AG04449 (cell line): ENCODE measurements around the gene VEZT.
"Not testable (repeated sequence)": the region's sequence is repeated elsewhere in the genome, so short reads cannot be mapped to it uniquely, and the experiment has no call there.

Source experiments
- CTCF ChIA-PET: fragments of 350-600 bp; formaldehyde crosslinking; extraction: SDS; loops from one replicate; lab custom pipeline; 2021; ENCODE audit warnings: antibody characterized with exemption; lab: Yijun Ruan, JAX
- POLR2A ChIA-PET: fragments of 400-600, 350-600 bp; formaldehyde crosslinking; extraction: SDS; loops from one replicate; lab custom pipeline; 2020; ENCODE audit warnings: antibody characterized with exemption, inconsistent platforms; lab: Yijun Ruan, JAX
- DNase-seq: peaks from one replicate; pipeline ENCODE4 v3.0.0-alpha.2; 2010; ENCODE audit warnings: low read depth, low spot score
- H3K4me3 ChIP-seq: 2 replicates; pipeline ENCODE4 v1.5.1; 2011; ENCODE audit warnings: low read depth, mild to moderate bottlenecking, control low read depth, low read length
- TF ChIP-seq, protein P1 (sequence below): IDR thresholded peaks from one replicate; pipeline ENCODE4 v1.5.1; 2011; ENCODE audit warnings: mild to moderate bottlenecking, moderate library complexity, low read length, control low read depth, inconsistent platforms; ENCODE audit not compliant: insufficient read depth; ENCODE audit errors: missing control alignments

The VEZT gene

GRCh38 chr12:95318071-95318545, 100.5 kb downstream of the VEZT start:
- no peak overlapping the region for H3K4me3 ChIP-seq
- TF ChIP-seq, protein P1, sequence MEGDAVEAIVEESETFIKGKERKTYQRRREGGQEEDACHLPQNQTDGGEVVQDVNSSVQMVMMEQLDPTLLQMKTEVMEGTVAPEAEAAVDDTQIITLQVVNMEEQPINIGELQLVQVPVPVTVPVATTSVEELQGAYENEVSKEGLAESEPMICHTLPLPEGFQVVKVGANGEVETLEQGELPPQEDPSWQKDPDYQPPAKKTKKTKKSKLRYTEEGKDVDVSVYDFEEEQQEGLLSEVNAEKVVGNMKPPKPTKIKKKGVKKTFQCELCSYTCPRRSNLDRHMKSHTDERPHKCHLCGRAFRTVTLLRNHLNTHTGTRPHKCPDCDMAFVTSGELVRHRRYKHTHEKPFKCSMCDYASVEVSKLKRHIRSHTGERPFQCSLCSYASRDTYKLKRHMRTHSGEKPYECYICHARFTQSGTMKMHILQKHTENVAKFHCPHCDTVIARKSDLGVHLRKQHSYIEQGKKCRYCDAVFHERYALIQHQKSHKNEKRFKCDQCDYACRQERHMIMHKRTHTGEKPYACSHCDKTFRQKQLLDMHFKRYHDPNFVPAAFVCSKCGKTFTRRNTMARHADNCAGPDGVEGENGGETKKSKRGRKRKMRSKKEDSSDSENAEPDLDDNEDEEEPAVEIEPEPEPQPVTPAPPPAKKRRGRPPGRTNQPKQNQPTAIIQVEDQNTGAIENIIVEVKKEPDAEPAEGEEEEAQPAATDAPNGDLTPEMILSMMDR: no peak
- peak; percentile 64 for DNase-seq
- ChIA-PET POLR2A (interaction anchor here (0.6 kb wide), 1 partner anchor 15 kb away, joined by 3 read pairs; no protein-coding TSS in a partner anchor), CTCF (interaction anchor here (0.6 to 1.4 kb wide), 3 partner anchors 9 to 18 kb away, joined by 3 read pairs; no protein-coding TSS in a partner anchor)

- TF ChIP-seq, protein P1: no peak
- H3K4me3 ChIP-seq: no peak overlapping the region
- POLR2A ChIA-PET: no interaction called here
- CTCF ChIA-PET: interaction anchor here (1.8 to 2.3 kb wide), 3 partner anchors 16 to 203 kb away, joined by 7 to 10 read pairs (median 9); partner anchors contain the start of genes FGD6 and VEZT
- no peak for DNase-seq
Observed at GRCh38 chr12:95319694-95320331, 102.2 kb downstream of the VEZT start.

DNA sequence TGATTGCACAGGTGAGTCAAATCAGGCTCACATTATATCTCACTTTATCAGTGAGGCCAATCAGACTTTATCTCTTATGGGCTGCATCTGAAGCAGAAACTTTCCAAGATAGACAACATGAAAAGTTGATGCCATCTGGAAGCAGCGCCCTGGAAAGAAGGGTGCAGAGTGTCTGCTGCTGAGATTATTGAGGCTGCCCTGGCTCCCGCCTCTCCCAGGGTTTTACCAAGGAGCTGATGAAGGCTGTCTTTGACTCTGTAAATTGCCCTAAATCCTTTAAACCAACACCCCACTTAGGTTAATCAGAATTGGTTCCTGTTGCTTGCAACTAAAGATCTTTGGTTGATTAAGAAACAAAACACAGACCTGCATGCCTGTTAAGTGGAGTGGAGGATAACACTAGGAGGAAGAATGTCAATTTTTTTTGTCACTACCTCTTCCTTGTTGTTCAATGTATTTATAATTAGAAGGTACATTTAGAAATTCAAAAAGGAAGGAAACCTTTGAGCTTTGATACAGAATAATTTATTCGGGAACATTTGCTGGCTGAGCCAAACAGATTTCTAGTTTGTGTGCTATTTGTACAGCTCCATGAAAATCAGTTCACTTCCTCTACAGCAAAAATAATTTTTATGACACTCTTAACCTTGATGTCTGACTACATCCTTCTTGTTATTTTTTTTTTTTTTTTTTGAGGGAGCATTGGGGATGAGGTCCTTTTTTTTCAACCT, 104.1 kb downstream of the VEZT start:
- POLR2A ChIA-PET: interaction anchor here (1.0 kb wide), 1 partner anchor 104 kb away, joined by 3 read pairs; the partner anchor contains the start of genes FGD6 and VEZT
- DNase-seq: no peak
- no peak overlapping the region for H3K4me3 ChIP-seq
- TF ChIP-seq, protein P1: no peak
- CTCF ChIA-PET: interaction anchor here (1.2 to 2.3 kb wide), 3 partner anchors 13 to 105 kb away, joined by 4 to 9 read pairs (median 7); partner anchors contain the start of genes FGD6 and VEZT

- DNase-seq: no peak
- POLR2A ChIA-PET: no interaction called here
- CTCF ChIA-PET: no interaction called here
Observed at GRCh38 chr12:95322326-95322725, 104.7 kb downstream of the VEZT start.

DNA sequence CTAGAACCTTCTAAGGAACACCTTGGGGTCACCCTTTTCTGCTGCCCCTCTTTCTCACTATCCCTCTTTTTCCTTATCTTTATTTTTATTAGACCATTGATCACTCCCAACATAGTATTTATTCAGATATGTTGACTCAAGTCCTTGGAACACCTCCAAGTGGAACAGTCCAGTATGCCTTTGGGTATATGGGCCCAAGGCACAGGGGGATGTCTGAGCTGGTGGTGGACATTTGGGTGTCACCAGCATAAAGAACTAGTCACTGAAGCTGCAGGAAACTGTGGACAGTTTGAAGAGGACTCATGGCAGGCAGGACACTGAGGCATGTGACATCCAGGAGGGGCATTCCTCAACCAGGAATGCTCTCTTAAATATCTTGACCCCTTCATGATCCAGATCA, 105.6 kb downstream of the VEZT start:
- TF ChIP-seq, protein P1: no peak
- DNase-seq: no peak
- ChIA-PET CTCF (interaction anchor here (1.3 to 2.0 kb wide), 4 partner anchors 13 to 206 kb away, joined by 3 to 7 read pairs (median 5); no protein-coding TSS in a partner anchor), POLR2A (no interaction called here)
- no peak overlapping the region for H3K4me3 ChIP-seq

More at GRCh38 chr12:95322326-95322725, 104.7 kb downstream of the VEZT start:
- TF ChIP-seq, protein P1: no peak
- no peak overlapping the region for H3K4me3 ChIP-seq

DNA sequence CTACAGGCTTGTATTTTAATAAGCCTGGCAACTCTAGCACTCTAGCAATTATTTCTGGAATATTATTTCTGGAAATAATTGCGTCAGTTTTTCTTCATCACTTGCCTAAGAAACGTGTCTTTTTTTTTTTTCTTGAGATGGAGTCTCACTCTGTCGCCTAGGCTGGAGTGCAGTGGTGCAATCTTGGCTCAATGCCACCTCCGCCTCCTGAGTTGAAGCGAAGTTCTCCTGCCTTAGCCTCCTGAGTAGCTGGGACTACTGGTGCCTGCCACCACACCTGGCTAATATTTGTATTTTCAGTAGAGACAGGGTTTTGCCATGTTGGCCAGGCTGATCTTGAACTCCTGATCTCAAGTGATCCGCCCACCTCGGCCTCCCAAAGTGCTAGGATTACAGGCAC, 106.6 kb downstream of the VEZT start:
- H3K4me3 ChIP-seq, POLR2A ChIA-PET, DNase-seq: not testable (repeated sequence)
- CTCF ChIA-PET: interaction anchor here (1.2 to 2.0 kb wide), 5 partner anchors 12 to 251 kb away, joined by 3 to 7 read pairs (median 3); partner anchors contain the start of gene NR2C1
